HG02678 (cell line): ENCODE measurements around the gene ZNF521.
A peak's percentile ranks its signal among the peaks of the same experiment; 100 is the strongest.

ENCODE experiments used
- ATAC-seq: cut with Tn5 transposase; IDR thresholded peaks from one replicate; pipeline ENCODE4 v1.9.1; 2021; ENCODE audit warnings: mild to moderate bottlenecking, moderate library complexity; ENCODE audit not compliant: unreplicated experiment

Gene ZNF521

DNA sequence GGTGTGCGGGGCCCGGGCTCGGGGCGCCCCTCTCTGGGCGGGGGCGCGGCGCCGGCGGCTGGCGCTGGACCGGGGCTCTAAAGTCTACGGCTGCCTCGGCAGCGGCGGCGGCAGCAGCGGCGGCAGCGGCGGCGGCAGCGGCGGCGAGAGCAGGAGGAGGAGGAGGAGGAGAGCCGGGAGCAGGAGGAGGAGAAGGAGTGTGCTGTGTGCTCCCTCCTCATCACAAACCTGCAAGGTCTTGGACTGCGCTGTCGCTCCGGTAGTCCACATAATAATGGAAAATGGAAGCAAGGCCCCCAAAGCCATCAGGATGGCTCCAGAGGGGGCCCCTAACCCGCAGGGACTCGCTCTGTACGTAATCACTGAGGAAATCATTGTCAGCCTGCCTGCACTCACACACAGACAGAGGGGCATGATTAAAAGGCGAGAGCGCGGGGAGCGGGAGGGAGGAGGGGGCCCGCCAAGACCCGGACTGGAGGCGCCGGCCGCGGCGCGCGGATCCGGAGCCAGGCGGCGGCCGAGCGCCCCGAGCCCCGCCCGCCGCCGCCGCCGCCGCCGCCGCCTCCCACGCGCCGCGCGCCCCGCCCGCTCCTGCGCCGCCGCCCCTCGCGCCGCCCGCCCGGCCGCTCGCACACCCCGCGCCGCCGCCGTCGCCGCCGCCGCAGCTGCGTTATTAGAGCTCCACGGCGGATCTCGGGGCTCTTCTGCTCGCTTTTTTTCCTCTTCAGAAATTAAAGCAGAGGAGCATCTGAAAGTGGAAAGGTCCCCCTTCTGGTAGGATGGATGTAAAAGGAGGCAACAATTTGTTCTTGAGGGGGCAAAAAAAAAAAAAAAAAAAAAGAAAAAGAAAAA lies at the start of gene ZNF521:
Gene ZNF521, minus strand, starts transcription at position 390 of the 852 bp plus-strand sequence. CDS start 1,220 bp downstream, outside the sequence.
- ATAC-seq, result peak; percentile 70

DNA sequence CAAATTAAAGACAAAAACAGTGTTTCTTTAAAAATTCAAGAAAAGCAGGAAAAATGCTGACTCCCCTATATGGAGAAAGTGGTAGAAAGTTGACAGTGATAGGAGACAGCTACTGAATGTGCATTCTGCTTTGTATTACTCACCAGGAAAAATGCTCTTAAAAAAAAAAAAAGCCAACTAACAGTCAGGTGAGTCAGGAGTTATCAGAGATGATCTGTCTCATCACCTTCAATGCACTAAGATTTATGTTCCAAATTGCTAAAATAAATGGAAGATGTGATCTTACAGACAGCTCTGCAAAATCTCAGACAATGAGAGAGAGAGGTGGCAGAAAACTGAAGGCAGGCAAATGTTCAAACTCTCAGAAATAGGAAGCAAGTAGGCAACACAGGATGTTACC lies 47.6 kb upstream of the ZNF521 start:
- ATAC-seq, result no peak

DNA sequence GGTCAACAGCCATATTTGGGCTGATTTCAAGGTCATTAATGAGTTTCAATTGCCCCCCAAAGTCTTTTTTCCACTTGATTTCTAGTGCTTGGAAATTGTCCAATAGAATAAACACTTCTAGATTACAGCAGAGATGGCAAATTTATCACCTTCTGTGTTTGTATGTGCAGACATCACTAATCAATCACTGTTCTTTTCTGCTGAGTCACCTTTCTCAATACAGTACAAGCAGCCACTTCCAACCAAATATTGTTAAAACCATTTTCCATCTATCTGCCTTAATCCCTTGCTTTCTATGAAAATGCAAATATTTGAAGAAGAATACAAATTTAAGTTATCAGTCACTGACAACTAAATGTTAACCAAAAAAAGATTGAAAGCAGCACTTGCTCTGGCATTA lies 40.2 kb upstream of the ZNF521 start:
- no peak for ATAC-seq

DNA sequence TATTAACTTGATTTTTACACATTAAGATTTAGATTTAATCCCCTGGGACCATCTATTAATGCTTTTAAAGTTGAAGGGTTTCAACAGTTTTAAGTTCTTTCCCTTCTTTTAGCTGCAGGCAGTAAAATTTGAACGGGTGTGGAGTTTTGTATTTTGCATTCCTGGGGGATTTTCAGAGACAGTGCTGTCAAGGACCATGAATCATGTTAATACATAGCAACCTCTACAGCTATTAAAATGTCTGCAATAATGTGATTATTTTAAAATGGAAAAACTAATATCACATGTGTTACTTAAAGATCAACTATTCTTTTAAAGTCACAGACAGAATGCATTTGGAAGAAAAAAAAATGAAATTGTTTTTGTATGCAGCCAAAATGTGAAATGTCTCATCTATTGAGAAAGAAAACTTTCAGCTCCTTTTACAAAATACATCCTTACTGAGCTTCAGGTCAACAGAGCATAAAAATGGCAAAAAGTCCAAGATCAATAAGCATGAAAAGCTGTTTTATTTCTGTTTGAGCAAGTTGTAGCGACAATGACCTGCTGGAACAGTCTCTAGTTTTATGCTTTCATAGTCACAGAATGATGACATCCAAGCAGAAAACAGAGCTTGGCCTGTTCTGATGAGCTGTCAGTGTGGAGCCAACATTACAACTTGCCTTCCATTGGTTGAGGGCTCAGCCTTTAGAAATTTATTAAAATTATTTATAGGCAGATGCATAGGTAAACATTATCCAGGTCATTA lies 21.6 kb upstream of the ZNF521 start:
- no peak for ATAC-seq

DNA sequence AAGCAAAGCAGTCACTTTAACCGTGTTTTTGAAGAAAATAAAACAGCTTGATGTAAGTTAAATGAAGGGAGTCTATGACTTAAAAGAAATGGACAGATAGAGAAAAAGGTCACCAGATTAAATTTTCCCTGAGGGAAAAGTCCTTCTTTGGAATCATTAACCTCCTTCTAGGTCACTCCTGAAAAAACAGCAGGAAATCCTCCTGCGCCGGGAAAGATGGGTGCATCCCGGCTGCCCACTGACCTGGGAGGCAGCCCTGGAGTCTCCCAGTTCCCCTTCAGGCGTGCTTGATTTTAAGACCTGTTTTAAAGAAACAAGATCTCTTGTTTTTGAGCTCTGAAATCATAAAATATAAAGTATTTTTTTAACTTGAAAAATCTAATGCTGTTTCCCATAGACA lies 18.4 kb upstream of the ZNF521 start:
- no peak for ATAC-seq

DNA sequence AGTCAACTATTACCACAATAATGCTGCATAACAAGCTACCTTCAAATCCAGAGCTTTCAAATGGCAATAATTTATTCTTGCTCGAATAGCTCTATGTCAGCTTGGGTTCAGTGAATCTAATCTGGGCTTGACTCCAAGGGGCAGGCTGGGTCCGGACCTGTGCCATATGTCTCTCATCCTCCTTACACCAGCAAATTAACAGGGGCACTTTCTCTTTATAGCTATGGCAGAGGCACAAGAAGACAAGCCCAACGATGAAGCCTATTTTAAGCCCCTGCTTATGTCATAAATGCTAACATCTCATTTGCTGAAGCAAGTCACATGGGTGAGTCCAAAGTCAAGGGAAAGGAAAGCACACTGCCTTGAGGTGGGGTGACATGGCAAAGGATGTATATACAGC lies 13.3 kb upstream of the ZNF521 start:
- no peak for ATAC-seq

DNA sequence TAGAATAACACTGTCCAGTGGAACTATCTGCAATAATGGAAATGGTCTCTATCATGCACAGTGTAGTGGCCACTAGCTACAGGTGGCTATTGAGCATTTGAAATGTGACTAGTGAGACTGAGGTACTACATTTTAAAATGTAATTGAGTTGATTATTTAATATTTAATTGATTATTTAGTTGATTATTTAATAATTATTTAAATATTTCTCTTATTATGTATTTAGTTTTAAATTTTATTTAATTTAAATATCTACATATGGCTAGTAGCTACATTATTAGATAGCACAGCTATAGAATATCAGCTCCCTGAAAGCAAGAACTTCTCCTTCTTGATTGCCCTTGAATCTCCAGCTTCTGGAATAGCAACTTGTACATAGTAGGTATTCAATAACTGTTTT lies 12.8 kb upstream of the ZNF521 start:
- no peak for ATAC-seq

DNA sequence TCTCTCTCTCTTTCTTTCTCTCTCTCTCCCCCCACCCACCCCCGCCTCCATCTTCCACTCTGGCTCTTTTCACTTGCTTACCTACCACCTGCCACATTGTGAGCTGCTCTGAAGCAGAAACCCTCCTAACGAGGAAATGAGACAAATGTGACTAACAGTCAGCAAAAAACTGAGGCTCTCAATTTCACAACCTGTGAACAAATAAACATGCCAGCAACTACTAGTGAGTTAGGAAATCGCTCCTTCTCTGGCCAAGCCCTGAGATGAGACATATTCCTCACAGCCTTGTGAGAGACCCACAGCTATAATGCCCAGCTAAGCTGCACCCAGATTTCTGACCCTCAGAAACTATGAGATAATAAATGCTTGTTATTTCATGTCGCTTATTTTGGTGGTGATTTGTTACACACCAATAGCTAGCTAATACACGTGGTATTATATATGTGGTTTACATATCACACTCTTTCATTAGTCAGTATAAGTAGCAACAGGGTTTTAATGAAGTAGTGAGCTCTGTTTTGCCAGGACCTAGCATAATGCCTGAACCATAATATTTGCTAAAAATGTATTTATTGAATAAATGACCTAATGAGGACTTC lies 8.4 kb upstream of the ZNF521 start:
- no peak for ATAC-seq

DNA sequence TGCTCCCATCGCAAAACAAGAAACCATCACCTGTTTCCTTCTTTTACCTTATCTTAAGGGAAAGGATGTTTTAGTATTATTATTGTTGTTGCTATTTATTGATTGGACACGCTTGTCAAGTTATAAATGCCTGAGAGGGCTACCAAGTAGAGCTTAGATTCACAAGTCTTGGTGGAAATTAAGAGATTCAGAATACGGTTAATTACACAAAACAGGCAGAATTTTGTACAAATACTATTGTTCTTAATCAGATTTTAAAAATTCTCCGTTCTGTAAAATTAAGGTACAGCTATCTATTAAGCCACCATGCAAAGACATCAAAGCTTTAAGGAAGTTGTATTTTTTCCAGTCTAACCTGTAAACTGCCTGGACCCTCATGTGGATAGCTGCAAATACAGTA lies 1.1 kb upstream of the ZNF521 start:
- ATAC-seq, result no peak

DNA sequence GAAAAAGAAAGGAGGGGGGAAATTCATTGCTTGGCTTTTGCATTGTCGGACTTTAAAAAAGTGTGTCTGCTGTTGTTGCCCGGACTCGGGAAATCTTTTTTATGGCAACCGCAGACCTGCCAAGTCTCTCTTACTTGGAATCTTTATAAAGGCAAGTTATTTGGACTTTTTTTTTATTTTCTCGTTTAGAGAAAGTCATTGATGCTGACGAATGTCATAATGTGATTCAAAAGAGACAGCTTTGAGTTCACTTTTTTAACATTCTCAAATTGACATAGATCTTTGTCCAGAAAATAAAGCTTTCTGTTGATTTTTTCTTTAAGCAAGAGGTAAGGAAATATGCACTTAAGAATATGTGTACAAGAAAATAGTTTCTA lies 651 bp upstream of the ZNF521 start:
- ATAC-seq, result no peak

DNA sequence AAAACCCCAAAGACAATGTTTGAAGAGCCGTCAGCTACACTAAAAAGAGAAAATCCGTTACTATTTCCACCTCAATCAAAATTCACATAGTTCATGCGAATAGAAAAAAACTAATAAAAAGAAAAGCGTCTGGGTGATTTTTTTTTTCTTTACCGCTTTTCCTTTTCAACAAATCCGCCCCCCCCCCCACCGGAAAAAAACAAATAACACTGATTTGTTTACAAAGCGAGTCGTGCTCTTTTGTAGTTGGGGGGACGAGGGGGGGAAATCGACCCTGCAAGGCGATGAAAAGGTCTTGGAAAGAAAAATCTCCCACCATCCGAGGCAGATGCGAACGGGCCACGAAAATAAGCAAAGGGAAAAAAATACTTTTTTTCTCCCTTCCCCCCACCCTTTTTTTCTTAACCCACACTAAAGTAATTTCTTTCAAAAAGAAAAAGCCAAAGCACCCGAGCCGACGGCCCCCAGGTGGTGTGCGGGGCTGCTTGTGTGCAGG lies 638 bp downstream of the ZNF521 start:
- no peak for ATAC-seq

DNA sequence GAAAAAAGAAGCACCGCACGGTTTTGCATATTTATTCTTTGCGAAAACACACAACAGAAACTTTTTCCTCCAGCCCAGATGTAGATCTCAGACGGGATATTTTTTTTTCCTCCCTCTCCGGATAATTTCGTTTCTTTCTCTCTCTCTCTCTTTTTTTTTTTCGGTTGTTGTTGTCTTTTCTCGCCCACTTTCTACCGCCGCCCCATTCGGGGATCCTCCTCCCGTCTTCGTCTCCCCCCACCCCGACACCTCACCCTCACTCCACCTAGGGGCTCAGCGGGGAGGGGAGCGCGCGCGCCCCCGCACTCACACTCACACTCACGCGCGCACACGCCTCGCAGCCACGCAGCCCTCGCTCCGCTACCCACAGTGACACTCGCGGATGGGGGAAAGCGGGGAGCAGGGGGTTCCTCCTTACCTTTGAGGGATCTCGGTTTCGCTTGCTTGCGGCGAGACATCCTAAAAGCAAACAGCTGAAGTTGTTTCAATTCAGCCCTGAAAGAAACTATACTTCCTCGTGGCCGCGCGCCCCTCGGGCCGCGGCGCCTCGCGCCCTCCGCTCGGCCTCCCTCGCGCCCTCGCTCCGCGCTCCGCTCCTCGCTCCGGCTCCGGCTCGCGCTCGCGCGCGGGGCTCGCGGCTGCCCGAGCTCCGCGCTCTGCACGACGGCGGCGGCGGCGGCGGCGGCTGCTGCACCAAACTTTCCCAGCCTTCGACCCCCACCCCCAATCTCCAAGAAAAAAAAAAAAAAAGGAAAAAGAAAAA lies 1.3 kb downstream of the ZNF521 start:
- no peak for ATAC-seq

DNA sequence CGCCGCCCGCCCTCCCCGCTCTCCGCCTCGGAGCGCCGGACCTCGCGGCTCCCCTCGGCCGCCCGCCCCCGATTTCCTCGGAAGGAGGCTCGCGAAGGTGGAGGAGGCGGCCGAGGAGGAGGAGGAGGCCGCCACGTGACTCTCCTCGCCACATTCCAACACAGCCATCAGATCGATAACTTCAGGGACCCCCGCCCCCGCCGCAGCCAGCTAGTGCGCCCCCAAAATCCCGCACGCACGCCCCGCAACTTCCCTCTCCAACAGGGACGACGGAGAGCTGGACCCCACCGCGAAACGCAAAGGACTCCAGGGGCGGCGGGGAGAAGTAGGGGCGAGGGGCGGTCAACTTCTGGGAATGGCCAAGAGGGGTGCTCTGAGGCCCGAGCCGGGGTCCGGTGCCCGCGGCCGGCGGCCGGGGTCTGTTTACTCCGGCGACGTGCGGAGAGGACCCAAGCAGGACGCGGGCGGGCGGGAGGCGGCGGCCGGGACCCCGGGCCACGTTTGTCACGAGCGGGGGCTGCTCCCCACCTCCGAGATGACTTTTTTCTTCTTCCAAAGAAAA lies 2.0 kb downstream of the ZNF521 start:
- ATAC-seq, result no peak

DNA sequence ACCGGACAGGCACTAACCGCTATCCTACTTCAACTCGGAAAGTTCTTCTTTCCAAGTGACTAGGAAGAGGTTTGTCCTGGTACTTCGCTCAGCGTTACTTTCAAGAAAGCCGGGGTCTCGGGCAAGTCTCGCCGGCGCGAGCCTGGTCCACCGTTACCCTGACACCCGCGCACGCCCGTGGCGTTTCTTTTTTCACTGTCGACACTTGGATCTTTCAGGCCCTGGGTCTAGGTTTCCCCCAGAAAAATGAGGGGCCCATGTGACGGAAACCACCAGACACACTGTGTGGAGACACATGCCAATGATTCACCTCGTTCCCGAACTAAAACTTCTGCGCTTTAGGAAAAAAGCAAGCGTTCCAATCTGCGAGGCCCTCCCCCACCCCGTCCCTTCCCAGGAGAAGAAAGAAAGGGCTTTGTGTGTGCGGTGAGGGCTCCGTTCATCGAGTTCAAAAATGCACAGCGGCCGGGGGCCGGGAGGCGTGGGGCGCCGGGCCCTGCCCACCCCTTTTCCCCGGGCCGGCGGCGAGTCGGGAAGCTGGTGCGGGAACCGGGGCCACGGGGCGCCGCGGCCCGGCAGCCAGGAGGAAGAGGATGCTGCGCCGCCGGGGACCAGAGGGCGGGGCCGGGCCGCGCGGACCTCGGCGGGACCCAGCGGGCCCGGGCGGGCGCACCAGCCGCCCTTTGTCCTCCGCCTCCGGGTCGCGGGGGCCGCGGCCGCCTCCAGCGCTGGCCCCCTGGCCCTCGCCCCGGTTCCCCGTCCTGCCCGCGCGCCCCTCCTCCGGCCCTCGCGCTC lies 2.6 kb downstream of the ZNF521 start:
- ATAC-seq, result no peak

DNA sequence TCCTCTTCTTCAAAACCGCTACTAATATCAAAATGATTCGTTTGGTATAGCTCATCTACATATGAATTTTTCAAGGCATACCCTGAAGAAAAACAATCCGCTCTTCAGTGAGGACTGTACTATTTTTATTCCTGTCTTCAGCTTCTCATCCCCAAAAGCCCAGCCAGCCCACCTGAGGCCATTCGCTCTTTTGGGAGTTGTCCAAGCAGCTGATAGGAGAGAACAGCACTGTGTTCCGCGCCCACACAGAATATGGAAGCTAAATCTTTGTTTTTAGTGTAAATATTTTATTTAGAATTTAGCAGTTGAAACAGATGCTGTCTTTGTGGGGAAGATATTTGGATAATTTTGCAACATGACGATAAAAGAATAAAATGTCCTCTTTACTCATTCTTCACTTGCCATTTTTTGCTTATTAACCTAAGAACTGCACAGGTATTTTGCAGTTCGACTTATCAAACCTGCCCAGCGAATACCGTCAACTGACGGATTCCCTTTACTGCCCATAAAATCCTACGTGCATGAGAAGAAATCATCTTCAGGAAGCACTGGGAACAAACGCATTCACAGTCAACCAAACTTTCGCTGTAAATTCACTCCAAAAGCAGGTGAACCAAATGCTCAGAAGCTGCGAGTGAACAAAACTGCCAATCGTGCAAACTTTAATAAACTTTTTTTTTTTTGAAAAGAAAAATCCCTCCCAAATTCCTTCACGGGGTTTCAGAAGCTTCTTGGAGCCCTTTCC lies 3.4 kb downstream of the ZNF521 start:
- no peak for ATAC-seq

DNA sequence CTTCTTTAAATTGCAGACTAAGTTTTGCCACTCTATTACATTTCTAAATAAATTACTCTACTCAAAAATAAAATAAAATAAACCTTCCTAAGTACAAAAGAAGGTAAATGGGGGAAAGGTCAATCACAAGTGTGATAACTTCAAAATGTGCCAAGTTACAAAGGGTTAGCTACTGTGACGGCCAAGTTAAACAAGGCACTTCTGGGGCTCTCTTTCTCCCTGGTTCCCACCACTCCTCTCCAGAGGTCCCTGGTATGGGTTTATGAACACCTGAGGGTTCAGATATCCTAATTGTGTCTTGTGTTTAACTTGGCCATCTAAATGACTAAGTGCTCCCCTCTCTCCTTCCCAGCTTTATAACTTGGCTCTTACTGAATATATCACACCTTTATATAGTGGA lies 5.4 kb downstream of the ZNF521 start:
- no peak for ATAC-seq

DNA sequence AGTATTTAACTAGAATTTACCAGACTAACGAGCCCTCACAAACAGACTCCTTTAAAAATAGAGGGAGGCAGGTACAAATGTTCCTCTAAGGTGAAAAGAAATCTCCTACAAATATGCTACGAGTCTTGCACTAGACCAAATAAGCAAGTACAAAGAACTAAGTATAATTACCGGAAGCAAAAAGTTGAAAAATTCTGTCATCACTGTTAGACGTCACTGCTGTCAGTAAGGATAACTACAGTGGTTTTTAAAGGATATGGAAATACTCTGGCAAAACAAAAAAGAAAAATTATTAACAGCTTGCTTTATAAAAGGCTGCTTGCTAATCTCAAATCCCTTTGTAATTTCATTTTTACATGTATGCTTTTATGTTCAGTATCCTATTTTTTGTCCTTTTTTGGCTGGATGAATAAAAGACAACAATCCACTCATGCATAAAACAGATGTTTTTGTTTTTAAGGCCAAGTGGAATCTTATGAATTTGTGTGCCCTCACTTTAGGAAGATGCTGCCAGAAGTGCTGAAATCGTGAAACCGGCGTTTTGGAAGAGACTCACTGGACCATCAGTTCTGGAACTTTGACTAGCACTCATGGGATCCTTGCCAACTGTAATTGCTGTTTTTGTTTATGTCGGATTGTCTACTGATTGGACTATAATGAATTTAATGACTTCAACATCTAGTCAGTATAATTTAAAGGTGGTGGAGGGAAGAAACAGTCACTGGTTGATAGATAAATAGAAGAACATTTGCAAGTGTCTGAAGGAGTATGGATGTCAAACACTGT lies 6.7 kb downstream of the ZNF521 start:
- ATAC-seq, result no peak

DNA sequence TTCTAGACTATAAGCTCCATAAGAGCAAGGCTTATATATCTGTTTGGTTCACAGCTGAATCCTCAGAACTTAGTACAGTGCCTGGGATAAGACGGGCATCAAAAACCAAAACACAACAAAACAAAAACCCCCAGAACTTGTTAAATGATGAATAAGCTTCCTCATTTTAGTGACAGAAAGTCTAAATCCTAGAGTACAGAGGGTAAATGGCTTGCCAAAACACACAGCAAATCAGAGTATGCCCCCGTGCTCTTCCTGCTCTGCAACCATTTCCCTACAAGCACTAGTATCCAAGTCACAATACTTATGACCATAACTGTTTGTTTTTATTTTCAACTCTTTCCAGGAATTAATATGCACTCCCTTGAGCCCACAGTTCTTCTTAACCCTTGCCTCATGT lies 10.1 kb downstream of the ZNF521 start:
- no peak for ATAC-seq
